Measurements from ENCODE around the gene GHR. TPM values are rescaled to one million over a fixed set of nuclear protein-coding genes. Genes with fewer than 3 reads are reported as not detected.

GHR gene
- polyA plus RNA-seq, 3 donors: not detected

GRCh38 chr5:42392917-42393316, 30.3 kb upstream of the GHR start:
- H3K27me3 Mint-ChIP-seq (ENCODE audit: low read depth in 3 of 3): peaks cover 0 to under 1% (median 0%) of the 10 kb centered on the region in 3 donors
- no peak overlapping the region for H3K4me3 Mint-ChIP-seq
- H3K36me3 ChIP-seq (replicated peaks in 1 of 2; ENCODE audit: control insufficient read depth in 1 of 2, insufficient read depth in 2 of 2, low read length in 2 of 2): no peaks in the 10 kb centered on the region
- WGBS (ENCODE audit: insufficient coverage): no CpG with 5 or more reads among the region's 2 CpGs
- peaks cover 6 to 16% of the 10 kb centered on the region in 2 donors for H3K9me3 ChIP-seq (replicated peaks in 1 of 2; ENCODE audit: control insufficient read depth in 1 of 2, insufficient read depth in 1 of 2, low read length in 2 of 2)
- no peak overlapping the region for H3K4me2 ChIP-seq (replicated peaks; ENCODE audit: extremely low read depth, low read length, poor library complexity, severe bottlenecking)
- no peak overlapping the region for H3K27ac Mint-ChIP-seq
- no peaks in the 10 kb centered on the region for H3K4me1 ChIP-seq (ENCODE audit: control insufficient read depth in 1 of 2, insufficient read depth in 2 of 2, low read length in 2 of 2)
- DNase-seq: no peak
- no peak overlapping the region for H3K4me3 ChIP-seq (replicated peaks in 1 of 3; ENCODE audit: low read depth in 2 of 3, low read length in 3 of 3)
- intact Hi-C loops (cut with micrococcal nuclease): no loop called here
- no peaks in the 10 kb centered on the region for H3K4me1 Mint-ChIP-seq
- H3K79me2 ChIP-seq (ENCODE audit: insufficient read depth, low read length): no peaks in the 10 kb centered on the region
- H2AFZ ChIP-seq (ENCODE audit: insufficient read depth, low read depth, low read length, poor library complexity, severe bottlenecking): no peak overlapping the region
- H3K9me3 Mint-ChIP-seq: peaks cover 0 to 26% (median 13%) of the 10 kb centered on the region in 7 donors
- H3K9ac ChIP-seq (ENCODE audit: insufficient read depth, low read length, poor library complexity, severe bottlenecking): no peak overlapping the region
- no peak overlapping the region for H3K27ac ChIP-seq (ENCODE audit: low read depth in 1 of 2, low read length in 2 of 2)
- H3K27me3 ChIP-seq (ENCODE audit: control insufficient read depth in 2 of 2, insufficient read depth in 2 of 2, low read length in 2 of 2): no peaks in the 10 kb centered on the region
- no peaks in the 10 kb centered on the region for H3K36me3 Mint-ChIP-seq
- TF ChIP-seq CTCF (IDR thresholded peaks at IDR 0.05): no peak
- H4K20me1 ChIP-seq (ENCODE audit: insufficient read depth, low read length): no peaks in the 10 kb centered on the region

- Histone ChIP-seq H3K27ac (ENCODE audit: low read depth in 1 of 2, low read length in 2 of 2) (no peak overlapping the region), H3K4me2 (replicated peaks; ENCODE audit: extremely low read depth, low read length, poor library complexity, severe bottlenecking) (no peak overlapping the region), H3K4me3 (replicated peaks in 1 of 3; ENCODE audit: low read depth in 2 of 3, low read length in 3 of 3) (no peak overlapping the region), H3K4me1 (ENCODE audit: control insufficient read depth in 1 of 2, insufficient read depth in 2 of 2, low read length in 2 of 2) (no peaks in the 10 kb centered on the region), H3K9ac (ENCODE audit: insufficient read depth, low read length, poor library complexity, severe bottlenecking) (no peak overlapping the region), H4K20me1 (ENCODE audit: insufficient read depth, low read length) (no peaks in the 10 kb centered on the region), H3K27me3 (ENCODE audit: control insufficient read depth in 2 of 2, insufficient read depth in 2 of 2, low read length in 2 of 2) (no peaks in the 10 kb centered on the region), H3K79me2 (ENCODE audit: insufficient read depth, low read length) (no peaks in the 10 kb centered on the region), H2AFZ (ENCODE audit: insufficient read depth, low read depth, low read length, poor library complexity, severe bottlenecking) (no peak overlapping the region), H3K9me3 (replicated peaks in 1 of 2; ENCODE audit: control insufficient read depth in 1 of 2, insufficient read depth in 1 of 2, low read length in 2 of 2) (peaks cover 6 to 14% of the 10 kb centered on the region in 2 donors), H3K36me3 (replicated peaks in 1 of 2; ENCODE audit: control insufficient read depth in 1 of 2, insufficient read depth in 2 of 2, low read length in 2 of 2) (no peaks in the 10 kb centered on the region)
- Mint-ChIP-seq H3K4me3 (no peak overlapping the region), H3K36me3 (no peaks in the 10 kb centered on the region), H3K9me3 (peaks cover 0 to 26% (median 12%) of the 10 kb centered on the region in 7 donors), H3K27ac (no peak overlapping the region), H3K27me3 (ENCODE audit: low read depth in 3 of 3) (no peaks in the 10 kb centered on the region), H3K4me1 (no peaks in the 10 kb centered on the region)
- intact Hi-C loops (cut with micrococcal nuclease): no loop called here
- DNase-seq: no peak
- no peak for TF ChIP-seq CTCF (IDR thresholded peaks at IDR 0.05)
- WGBS (ENCODE audit: insufficient coverage): 81% methylated on average over 4 of the region's 5 CpGs
Measured at GRCh38 chr5:42396111-42396510, 27.1 kb upstream of the GHR start.
